Pancreas (tissue), 10 donors: ENCODE data around the gene PCNT. TPM values are rescaled to one million over a fixed set of nuclear protein-coding genes. Genes with fewer than 3 reads are reported as not detected.
"Not testable (repeated sequence)": the region's sequence is repeated elsewhere in the genome, so short reads cannot be mapped to it uniquely, and the experiment has no call there.

Experiments used
- ATAC-seq, 4 donors: fragments of 200-7000 bp; cut with Tn5 transposase; one replicate each; pipeline versions ENCODE4 v1.8.0 to v1.9.1; 2020; ENCODE audit warnings: mild to moderate bottlenecking in 4 of 4, moderate library complexity in 4 of 4
- DNase-seq, 6 donors: peaks; one replicate each; pipeline ENCODE4 v3.0.0-alpha.2; 2020
- FAIRE-seq: peaks from 2 replicates; lab custom pipeline; 2012; peaks lifted over from hg19 to GRCh38; lab: Jason Lieb, UNC
- H3K27ac ChIP-seq, 4 donors: fragments of 200-600 bp; sonication (generic); 1 replicate in 3 of 4; 2 replicates in 1 of 4; pipeline versions ENCODE4 v1.5.0 to v1.8.0; 2020
- H3K27me3 ChIP-seq, 4 donors: fragments of 200-600 bp; one replicate each; pipeline ENCODE4 v1.8.0; 2021
- H3K36me3 ChIP-seq, 3 donors: fragments of 200-600 bp; sonication (generic) in 1 of 3; one replicate each; pipeline versions ENCODE4 v1.5.0 to v1.8.0; 2020 to 2021
- H3K4me1 ChIP-seq, 3 donors: fragments of 200-600 bp; one replicate each; pipeline ENCODE4 v1.8.0; 2021
- H3K4me3 ChIP-seq, 4 donors: fragments of 200-600 bp; sonication (generic) in 2 of 4; one replicate each; pipeline versions ENCODE4 v1.5.0 to v1.8.0; 2020 to 2021
- H3K9me3 ChIP-seq, 4 donors: fragments of 200-600 bp; one replicate each; pipeline ENCODE4 v1.8.0; 2021
- WGBS, 2 donors: extraction: QIAGEN DNeasy Blood & Tissue Kit; methylation state at CpG; one replicate each; pipeline ENCODE4 v1.1.7; 2013; 5-methylcytosine and 5-hydroxymethylcytosine counted together
- intact Hi-C, 3 donors: fragments of 100-400 bp; cut with DNase I; formaldehyde crosslinking; loops; one replicate each; pipeline versions ENCODE4 v1.11.1 to v1.14.2; 2022
- polyA plus RNA-seq, 2 donors: library from polyadenylated mRNA; stranded (reverse); fragments of 200-250 nt; gene quantifications; one replicate each; pipeline ENCODE4 v1.2.3, GENCODE V29; 2013
- total RNA-seq, 6 donors: library from RNA; stranded (reverse); fragmentation: NEBNext Ultra II Directional in 4 of 6; extraction: Animal tissue kit (Norgen Biotek cat#: 25700) in 4 of 6; gene quantifications; one replicate each; pipeline versions ENCODE4 v1.2.1 to v1.2.4, GENCODE V29; 2021 to 2023
- TF ChIP-seq, protein P1 (sequence below), 4 donors: fragments of 200-600 bp; sonication (generic) in 3 of 4; IDR thresholded peaks; one replicate each; pipeline versions ENCODE4 v1.5.0 to v1.8.0; 2021; ENCODE audit warnings: antibody characterized with exemption in 4 of 4
- donor health status: healthy with polysubstance abuse.
- donor health status: DM: no; HTN: no; CAD: no; lungs with moderate emphysema.
- donor health status: DM: no; HTN: no; CAD: no.
- donor health status: control.
- donor health status: control.
- donor health status: Bipolar disorder and iron deficiency.
- donor health status: DM: yes; HTN: yes; CAD: no.
- donor health status: DM: no; HTN: no; CAD: no.
- donor health status: DM: no; HTN: no; CAD: no.
- donor health status: DM: yes; HTN: yes; CAD: no.

Gene PCNT
- total and polyA plus RNA-seq, 8 donors, result 8.1 to 15.5 (median 12.1) TPM

DNA sequence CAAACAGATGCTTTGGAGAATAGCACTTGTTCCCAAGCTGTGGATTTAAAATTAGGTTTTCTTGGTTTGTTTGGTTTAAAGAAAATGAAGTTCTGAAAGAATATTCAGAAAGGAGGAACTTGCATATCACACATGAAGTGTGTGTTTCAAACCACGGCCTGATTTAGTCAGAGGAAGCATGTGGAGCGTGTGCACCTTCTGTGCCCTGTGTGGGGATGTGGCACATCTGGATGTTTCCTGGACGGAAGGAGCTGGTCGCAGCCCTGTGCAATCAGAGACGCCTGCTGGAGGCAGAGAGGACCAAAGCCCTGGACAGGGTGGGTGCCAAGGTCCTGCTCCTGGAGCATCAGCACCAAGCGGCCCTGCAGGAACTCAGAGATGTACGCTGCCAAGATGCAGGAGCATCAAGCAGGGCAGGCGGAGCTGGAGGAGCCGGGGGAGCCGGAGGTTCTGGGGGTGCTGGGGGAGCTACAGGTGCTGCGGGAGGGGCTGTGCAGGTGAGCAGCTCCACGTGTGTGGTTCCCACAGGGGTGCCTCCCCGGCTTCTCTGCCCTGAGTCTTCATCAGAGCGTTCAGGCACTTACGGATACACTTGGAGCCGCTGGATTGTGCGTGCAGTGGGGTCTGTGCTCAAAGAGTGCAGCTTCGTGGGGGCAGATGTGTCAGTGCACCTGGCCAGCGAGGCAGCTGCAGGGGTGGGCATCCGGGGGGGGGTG is 45.7 kb downstream of the PCNT start:
- DNase-seq, result no peak
- intact Hi-C loops, result no loop called here
- no peaks in the 10 kb centered on the region for H3K9me3 ChIP-seq
- no peak overlapping the region for H3K27ac ChIP-seq
- TF ChIP-seq, protein P1, sequence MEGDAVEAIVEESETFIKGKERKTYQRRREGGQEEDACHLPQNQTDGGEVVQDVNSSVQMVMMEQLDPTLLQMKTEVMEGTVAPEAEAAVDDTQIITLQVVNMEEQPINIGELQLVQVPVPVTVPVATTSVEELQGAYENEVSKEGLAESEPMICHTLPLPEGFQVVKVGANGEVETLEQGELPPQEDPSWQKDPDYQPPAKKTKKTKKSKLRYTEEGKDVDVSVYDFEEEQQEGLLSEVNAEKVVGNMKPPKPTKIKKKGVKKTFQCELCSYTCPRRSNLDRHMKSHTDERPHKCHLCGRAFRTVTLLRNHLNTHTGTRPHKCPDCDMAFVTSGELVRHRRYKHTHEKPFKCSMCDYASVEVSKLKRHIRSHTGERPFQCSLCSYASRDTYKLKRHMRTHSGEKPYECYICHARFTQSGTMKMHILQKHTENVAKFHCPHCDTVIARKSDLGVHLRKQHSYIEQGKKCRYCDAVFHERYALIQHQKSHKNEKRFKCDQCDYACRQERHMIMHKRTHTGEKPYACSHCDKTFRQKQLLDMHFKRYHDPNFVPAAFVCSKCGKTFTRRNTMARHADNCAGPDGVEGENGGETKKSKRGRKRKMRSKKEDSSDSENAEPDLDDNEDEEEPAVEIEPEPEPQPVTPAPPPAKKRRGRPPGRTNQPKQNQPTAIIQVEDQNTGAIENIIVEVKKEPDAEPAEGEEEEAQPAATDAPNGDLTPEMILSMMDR (IDR thresholded peaks at IDR 0.05), result no peak
- WGBS, 2 donors, result 86 to 89% methylated on average over 20 of the region's 20 CpGs
- H3K36me3 ChIP-seq, result peaks cover 0 to 14% (median 5%) of the 10 kb centered on the region in 3 donors
- H3K4me1 ChIP-seq, result no peaks in the 10 kb centered on the region
- H3K27me3 ChIP-seq, result no peaks in the 10 kb centered on the region
- no peak overlapping the region for H3K4me3 ChIP-seq
- no peak for ATAC-seq
- no peak for FAIRE-seq

DNA sequence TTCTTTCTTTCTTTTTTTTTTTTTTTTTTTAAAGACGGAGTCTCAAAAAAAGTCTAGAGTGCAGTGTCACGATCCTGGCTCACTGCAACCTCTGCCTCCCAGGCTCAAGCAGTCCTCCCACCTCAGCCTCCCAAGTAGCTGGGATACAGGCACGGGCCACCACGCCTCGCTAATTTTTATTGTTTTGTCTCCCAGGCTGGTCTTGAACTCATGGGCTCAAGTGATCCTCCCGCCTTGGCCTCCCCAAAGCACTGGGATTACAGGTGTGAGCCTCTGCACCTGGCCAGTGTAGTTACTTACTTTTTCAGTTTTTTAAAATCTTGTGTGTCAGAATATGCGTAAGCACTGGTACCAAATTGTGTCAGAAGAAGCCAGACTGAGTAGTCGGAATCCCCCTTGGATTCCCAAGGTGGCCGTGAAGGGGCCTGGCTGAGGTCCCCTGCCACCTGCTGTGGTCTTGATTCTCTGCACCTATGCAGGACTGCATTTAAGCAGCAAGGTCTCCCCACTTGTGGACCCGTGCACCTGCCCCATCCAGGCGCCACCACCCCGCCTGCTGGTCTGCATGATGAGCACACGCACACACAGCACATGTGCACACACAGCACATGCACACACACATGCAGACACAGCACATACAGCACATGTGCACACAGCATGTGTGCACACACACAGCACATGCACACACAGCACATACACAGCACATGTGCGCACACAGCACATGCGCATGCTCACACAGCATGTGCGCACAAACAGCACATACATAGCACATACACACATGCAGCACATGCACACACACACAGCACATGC is 47.5 kb downstream of the PCNT start:
- Histone ChIP-seq H3K36me3 (peaks cover 0 to 11% (median 5%) of the 10 kb centered on the region in 3 donors), H3K4me3 (no peak overlapping the region), H3K27ac (no peak overlapping the region), H3K27me3 (no peaks in the 10 kb centered on the region), H3K9me3 (no peaks in the 10 kb centered on the region), H3K4me1 (no peaks in the 10 kb centered on the region)
- ATAC-seq, result no peak
- DNase-seq, result no peak
- no peak for FAIRE-seq
- TF ChIP-seq, protein P1 (IDR thresholded peaks at IDR 0.05), result no peak
- intact Hi-C loops, result no loop called here
- 94 to 97% methylated on average over 16 of the region's 16 CpGs for WGBS, 2 donors

DNA sequence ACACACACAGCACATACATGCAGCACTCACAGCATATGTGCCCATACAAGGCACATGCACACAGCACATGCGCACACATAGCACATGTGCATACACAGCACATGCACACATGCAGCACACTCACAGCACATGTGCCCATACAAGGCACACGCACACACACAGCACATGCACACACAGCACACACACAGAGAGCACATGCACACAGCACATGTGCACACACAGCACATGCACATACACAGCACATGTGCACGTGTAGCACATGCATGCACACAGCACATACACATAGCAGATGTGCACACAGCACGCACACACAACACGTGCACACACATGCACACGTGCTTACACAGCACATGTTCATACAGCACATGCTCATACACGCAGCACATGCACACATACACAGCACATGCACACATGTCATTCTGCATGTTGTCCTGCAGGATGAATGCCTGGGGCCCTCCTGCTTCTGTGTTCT is 48.1 kb downstream of the PCNT start:
- 93 to 96% methylated on average over 7 of the region's 7 CpGs for WGBS, 2 donors
- FAIRE-seq (no peak), DNase-seq (no peak), ATAC-seq (no peak)
- no peak overlapping the region for H3K27ac ChIP-seq
- H3K27me3 ChIP-seq, result no peaks in the 10 kb centered on the region
- no peaks in the 10 kb centered on the region for H3K9me3 ChIP-seq
- H3K4me3 ChIP-seq, result no peak overlapping the region
- TF ChIP-seq, protein P1 (IDR thresholded peaks at IDR 0.05), result no peak
- intact Hi-C loops, result no loop called here
- no peaks in the 10 kb centered on the region for H3K4me1 ChIP-seq
- H3K36me3 ChIP-seq, result peaks cover 0 to 5% (median under 1%) of the 10 kb centered on the region in 3 donors

DNA sequence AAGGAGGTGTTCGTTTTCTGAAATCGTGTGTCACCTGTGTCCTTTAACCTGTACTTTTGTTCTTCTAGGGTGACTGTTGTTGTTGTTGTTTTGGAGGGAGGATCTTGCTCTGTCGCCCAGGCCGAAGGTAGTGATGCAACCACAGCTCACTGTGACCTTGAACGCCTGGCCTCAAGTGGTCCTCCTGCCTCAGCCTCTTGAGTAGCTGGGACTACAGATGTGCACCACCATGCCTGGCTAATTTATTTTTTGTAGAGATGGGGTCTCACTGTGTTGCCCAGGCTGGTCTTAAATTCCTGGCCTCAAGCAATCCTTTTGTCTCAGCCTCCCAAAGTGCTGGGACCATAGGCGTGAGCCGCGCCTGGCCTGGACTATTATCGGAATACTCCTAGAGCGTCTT is 49.0 kb downstream of the PCNT start:
- H3K4me3 ChIP-seq, H3K27ac ChIP-seq, H3K4me1 ChIP-seq, H3K36me3 ChIP-seq, intact Hi-C loops, H3K9me3 ChIP-seq, H3K27me3 ChIP-seq, FAIRE-seq, DNase-seq, ATAC-seq: not testable (repeated sequence)
- WGBS, 2 donors, result 90 to 97% methylated on average over 10 of the region's 10 CpGs

DNA sequence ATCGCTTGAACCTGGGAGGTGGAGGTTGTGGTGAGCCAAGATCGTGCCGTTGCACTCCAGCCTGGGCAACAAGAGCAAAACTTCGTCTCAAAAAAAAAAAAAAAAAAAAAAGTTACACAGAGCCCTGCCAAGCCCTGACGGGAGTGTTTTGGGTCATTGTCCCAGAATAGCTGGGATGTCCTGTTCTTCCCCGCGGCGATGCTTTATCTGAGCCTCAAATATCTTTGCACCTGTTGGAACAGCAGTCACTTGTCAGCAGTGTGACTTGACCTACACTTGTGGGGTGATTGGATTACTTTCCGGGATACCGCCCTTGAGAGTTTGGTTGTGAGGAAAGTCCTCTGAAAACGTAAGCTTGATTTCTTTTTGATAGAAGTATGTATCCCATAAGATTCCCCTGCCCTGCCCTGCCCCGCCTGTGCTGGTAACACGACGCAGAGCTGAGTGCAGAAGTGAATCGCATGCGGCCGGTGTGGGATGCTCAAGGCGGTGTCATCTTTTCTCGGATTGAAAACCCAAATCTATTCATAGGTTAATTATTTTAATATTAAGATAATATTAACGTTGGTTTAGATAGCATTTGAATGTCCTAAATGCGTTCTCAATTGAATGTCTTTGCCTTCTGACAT is 50.9 kb downstream of the PCNT start:
- FAIRE-seq, result no peak
- Histone ChIP-seq H3K27me3 (no peaks in the 10 kb centered on the region), H3K9me3 (no peaks in the 10 kb centered on the region), H3K4me1 (no peaks in the 10 kb centered on the region), H3K27ac (no peak overlapping the region), H3K36me3 (no peaks in the 10 kb centered on the region), H3K4me3 (no peak overlapping the region)
- TF ChIP-seq, protein P1 (IDR thresholded peaks at IDR 0.05), result no peak
- no peak for ATAC-seq
- WGBS, 2 donors, result 88 to 90% methylated on average over 21 of the region's 21 CpGs
- intact Hi-C loops, result no loop called here
- no peak for DNase-seq
